Cardiac muscle cell (in vitro differentiated cells and primary cell): ENCODE measurements around the gene C17orf113. TPM values are rescaled to one million over a fixed set of nuclear protein-coding genes. Genes with fewer than 3 reads are reported as not detected.

Source experiments
- DNase-seq, 2 donors: peaks; one replicate each; pipeline versions ENCODE4 v3.0.0 to v3.0.0-alpha.2; 2010 to 2017; ENCODE audit warnings: low read depth in 1 of 2, low spot score in 1 of 2
- H3K27ac ChIP-seq: fragments of 200-600 bp; sonication (generic); 2 replicates; pipeline ENCODE4 v1.5.1; 2016
- H3K27me3 ChIP-seq: fragments of 200-600 bp; sonication (generic); 2 replicates; pipeline ENCODE4 v1.6.0; 2016; ENCODE audit warnings: control low read depth
- H3K36me3 ChIP-seq: fragments of 200-600 bp; sonication (generic); 2 replicates; pipeline ENCODE4 v1.5.1; 2016; ENCODE audit warnings: control low read depth
- H3K4me1 ChIP-seq: fragments of 200-600 bp; sonication (generic); 2 replicates; pipeline ENCODE4 v1.8.1; 2017; ENCODE audit warnings: low read depth, mild to moderate bottlenecking, mixed run types
- H3K4me3 ChIP-seq: fragments of 200-600 bp; sonication (generic); 2 replicates; pipeline ENCODE4 v1.5.1; 2016; ENCODE audit warnings: mild to moderate bottlenecking
- H3K9me3 ChIP-seq: fragments of 200-600 bp; sonication (generic); 2 replicates; pipeline ENCODE4 v1.5.1; 2017; ENCODE audit warnings: low read depth, mild to moderate bottlenecking, control low read depth
- CTCF ChIP-seq: IDR thresholded peaks from 2 replicates; pipeline ENCODE4 v1.5.1; 2012; ENCODE audit warnings: low read depth, mild to moderate bottlenecking, low read length
- polyA plus RNA-seq: library from polyadenylated mRNA; unstranded; fragments of >200 nt; fragmentation: Nextera tagmentation; extraction: Ambion mirVana; gene quantifications from 2 replicates; pipeline ENCODE4 v1.2.1, GENCODE V29; 2016
- total RNA-seq: library from RNA; depleted of rRNA; stranded (reverse); fragments of >200 nt; gene quantifications from 2 replicates; pipeline ENCODE4 v1.2.3, GENCODE V29; 2016

C17orf113 gene
- total and polyA plus RNA-seq, 2 experiments from 2014 or later: 4.7 to 7.6 TPM

DNA sequence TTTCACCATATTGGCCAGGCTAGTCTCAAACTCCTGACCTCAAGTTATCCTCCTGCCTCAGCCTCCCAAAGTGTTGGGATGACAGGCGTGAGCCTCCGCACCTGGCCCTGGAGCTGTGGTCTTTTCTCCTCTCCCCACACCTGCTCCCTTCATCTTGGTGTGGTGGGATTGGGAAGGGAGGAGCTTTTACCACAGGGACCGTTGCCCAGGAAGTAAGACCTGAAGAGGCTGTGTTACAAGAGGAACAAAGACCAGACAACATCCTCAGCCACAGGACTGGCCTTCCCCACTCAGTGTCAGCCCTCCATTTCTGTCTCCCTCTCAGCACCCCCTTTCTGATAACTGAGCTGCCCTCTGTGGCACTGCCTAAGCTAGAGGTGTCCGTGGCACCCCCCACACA is 9.4 kb upstream of the C17orf113 start:
- no peak for DNase-seq
- no peak for TF ChIP-seq CTCF
- H3K4me3 ChIP-seq: no peak overlapping the region

GRCh38 chr17:42058063-42058462 is 7.7 kb upstream of the C17orf113 start:
- Histone ChIP-seq H3K4me1 (peaks cover 7% of the 10 kb centered on the region), H3K27ac (no peak overlapping the region), H3K27me3 (no peaks in the 10 kb centered on the region), H3K4me3 (no peak overlapping the region), H3K9me3 (no peaks in the 10 kb centered on the region), H3K36me3 (no peaks in the 10 kb centered on the region)
- no peak for TF ChIP-seq CTCF
- DNase-seq: no peak

More for the DNA sequence above, 9.4 kb upstream of the C17orf113 start:
- Histone ChIP-seq H3K4me1 (peaks cover 4% of the 10 kb centered on the region), H3K27ac (no peak overlapping the region), H3K36me3 (no peaks in the 10 kb centered on the region), H3K27me3 (no peaks in the 10 kb centered on the region), H3K9me3 (no peaks in the 10 kb centered on the region)

DNA sequence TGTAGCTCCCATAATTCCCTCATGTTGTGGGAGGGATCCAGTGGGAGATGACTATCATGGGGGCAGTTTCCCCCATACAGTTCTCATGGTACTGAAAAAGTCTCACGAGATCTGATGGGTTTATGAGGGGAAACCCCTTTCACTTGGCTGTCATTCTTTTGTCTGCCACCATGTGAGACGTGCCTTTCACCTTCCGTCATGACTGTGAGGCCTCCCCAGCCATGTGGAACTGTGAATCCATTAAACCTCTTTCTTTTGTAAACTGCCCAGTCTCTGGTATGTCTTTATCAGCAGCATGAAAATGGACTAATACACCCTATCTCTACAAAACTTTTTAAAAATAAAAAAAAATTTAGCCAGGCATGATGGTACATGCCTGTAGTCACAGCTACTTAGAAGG is 6.2 kb upstream of the C17orf113 start:
- Histone ChIP-seq H3K9me3 (no peaks in the 10 kb centered on the region), H3K4me1 (peaks cover 7% of the 10 kb centered on the region), H3K27me3 (no peaks in the 10 kb centered on the region), H3K4me3 (no peak overlapping the region), H3K36me3 (no peaks in the 10 kb centered on the region), H3K27ac (no peak overlapping the region)
- no peak for DNase-seq
- no peak for TF ChIP-seq CTCF

GRCh38 chr17:42055496-42055895 is 5.1 kb upstream of the C17orf113 start:
- Histone ChIP-seq H3K27ac (no peak overlapping the region), H3K27me3 (no peaks in the 10 kb centered on the region), H3K36me3 (no peaks in the 10 kb centered on the region), H3K4me3 (no peak overlapping the region), H3K4me1 (peaks cover 7% of the 10 kb centered on the region), H3K9me3 (no peaks in the 10 kb centered on the region)
- no peak for DNase-seq
- no peak for TF ChIP-seq CTCF

GRCh38 chr17:42055027-42055426 is 4.6 kb upstream of the C17orf113 start:
- no peak for DNase-seq
- Histone ChIP-seq H3K27ac (no peak overlapping the region), H3K27me3 (no peaks in the 10 kb centered on the region), H3K4me1 (peaks cover 7% of the 10 kb centered on the region), H3K36me3 (no peaks in the 10 kb centered on the region), H3K4me3 (no peak overlapping the region), H3K9me3 (no peaks in the 10 kb centered on the region)
- TF ChIP-seq CTCF: no peak
